G401.6 (cell line): ENCODE data around the gene CDKN1A.
"Not testable (repeated sequence)": the region's sequence is repeated elsewhere in the genome, so short reads cannot be mapped to it uniquely, and the experiment has no call there.

Source experiments
- FAIRE-seq: peaks from 2 replicates; lab custom pipeline; 2012; peaks lifted over from hg19 to GRCh38; lab: Jason Lieb, UNC

CDKN1A gene

GRCh38 chr6:36678488-36679042, at the start of gene CDKN1A:
CDKN1A (plus strand) TSS chr6:36678714; CDS start chr6:36684102, 5,388 bp downstream.
- FAIRE-seq = no peak

- FAIRE-seq = no peak
Measured at GRCh38 chr6:36629784-36630183, 48.7 kb upstream of the CDKN1A start.

- FAIRE-seq = no peak
Measured at GRCh38 chr6:36631326-36632011, 47.0 kb upstream of the CDKN1A start.

GRCh38 chr6:36633370-36633769, 45.1 kb upstream of the CDKN1A start:
- no peak for FAIRE-seq

- FAIRE-seq = no peak
Measured at GRCh38 chr6:36633915-36634314, 44.6 kb upstream of the CDKN1A start.

- no peak for FAIRE-seq
Measured at GRCh38 chr6:36634317-36635108, 44.0 kb upstream of the CDKN1A start.

GRCh38 chr6:36636283-36636682, 42.2 kb upstream of the CDKN1A start:
- FAIRE-seq = no peak

- no peak for FAIRE-seq
Measured at GRCh38 chr6:36636687-36637418, 41.7 kb upstream of the CDKN1A start.

- FAIRE-seq = no peak
Measured at GRCh38 chr6:36638579-36638978, 39.9 kb upstream of the CDKN1A start.

GRCh38 chr6:36639171-36639808, 39.2 kb upstream of the CDKN1A start:
- FAIRE-seq = no peak

- FAIRE-seq = no peak
Measured at GRCh38 chr6:36641543-36641942, 37.0 kb upstream of the CDKN1A start.

- FAIRE-seq = no peak
Measured at GRCh38 chr6:36642913-36643817, 35.3 kb upstream of the CDKN1A start.

GRCh38 chr6:36643977-36644376, 34.5 kb upstream of the CDKN1A start:
- FAIRE-seq = no peak

- no peak for FAIRE-seq
Measured at GRCh38 chr6:36649086-36649485, 29.4 kb upstream of the CDKN1A start.

- FAIRE-seq = no peak
Measured at GRCh38 chr6:36649701-36650484, 28.6 kb upstream of the CDKN1A start.

- no peak for FAIRE-seq
Measured at GRCh38 chr6:36650848-36651478, 27.6 kb upstream of the CDKN1A start.

- no peak for FAIRE-seq
Measured at GRCh38 chr6:36651659-36652379, 26.7 kb upstream of the CDKN1A start.

GRCh38 chr6:36654469-36654868, 24.0 kb upstream of the CDKN1A start:
- FAIRE-seq = not testable (repeated sequence)

GRCh38 chr6:36655085-36655724, 23.3 kb upstream of the CDKN1A start:
- FAIRE-seq = no peak
